PFSK-1 (cell line): Measurements from ENCODE around the gene HOXA4.

Source experiments
- FOXP2 ChIP-seq: optimal IDR thresholded peaks from 2 replicates; pipeline ENCODE3; 2011; ENCODE audit warnings: borderline replicate concordance, control low read depth, inconsistent platforms; ENCODE audit not compliant: insufficient read depth; ENCODE audit errors: extremely low read length, extremely low read depth
- POLR2AphosphoS5 ChIP-seq: IDR thresholded peaks from 2 replicates; pipeline ENCODE4 v1.6.1; 2012; ENCODE audit warnings: low read depth, mild to moderate bottlenecking, control low read depth, low read length, moderate library complexity
- REST ChIP-seq, 2 experiments: IDR thresholded peaks; 2 replicates each; pipeline versions ENCODE4 v1.6.1 to v1.8.0; 2011 to 2012; ENCODE audit warnings: low read depth in 2 of 2, low read length in 2 of 2, control low read depth in 1 of 2, inconsistent platforms in 1 of 2, mild to moderate bottlenecking in 1 of 2, moderate library complexity in 1 of 2; ENCODE audit not compliant: insufficient read depth in 1 of 2
- SIN3A ChIP-seq: IDR thresholded peaks from 2 replicates; pipeline ENCODE4 v1.6.1; 2012; ENCODE audit warnings: mild to moderate bottlenecking, low read length, moderate library complexity, borderline replicate concordance; ENCODE audit not compliant: insufficient read depth
- TAF1 ChIP-seq: IDR thresholded peaks from 2 replicates; pipeline ENCODE4 v1.6.1; 2012; ENCODE audit warnings: low read length, control low read depth, borderline replicate concordance; ENCODE audit not compliant: insufficient read depth

Gene HOXA4

GRCh38 chr7:27080844-27081436 is 49.6 kb downstream of the HOXA4 start:
- TF ChIP-seq POLR2AphosphoS5: no peak
- TF ChIP-seq REST (IDR thresholded peaks at IDR 0.05; ENCODE audit: insufficient read depth in 1 of 2, low read depth in 2 of 2, low read length in 2 of 2): no peak
- TF ChIP-seq FOXP2: no peak
- TF ChIP-seq SIN3A: no peak
- no peak for TF ChIP-seq TAF1

GRCh38 chr7:27079234-27079975 is 51.2 kb downstream of the HOXA4 start:
- TF ChIP-seq SIN3A: no peak
- TF ChIP-seq FOXP2: no peak
- no peak for TF ChIP-seq TAF1
- no peak for TF ChIP-seq REST (IDR thresholded peaks at IDR 0.05; ENCODE audit: insufficient read depth in 1 of 2, low read depth in 2 of 2, low read length in 2 of 2)

GRCh38 chr7:27078616-27079233 is 51.8 kb downstream of the HOXA4 start:
- no peak for TF ChIP-seq FOXP2
- no peak for TF ChIP-seq POLR2AphosphoS5
- TF ChIP-seq REST (IDR thresholded peaks at IDR 0.05; ENCODE audit: insufficient read depth in 1 of 2, low read depth in 2 of 2, low read length in 2 of 2): no peak
- TF ChIP-seq SIN3A: no peak
- no peak for TF ChIP-seq TAF1
